RCC 7860 (cell line): ENCODE results near the gene ANXA7.
"Not testable (repeated sequence)": the region's sequence is repeated elsewhere in the genome, so short reads cannot be mapped to it uniquely, and the experiment has no call there.

Source experiments
- DNase-seq: peaks from one replicate; pipeline ENCODE4 v3.0.0-alpha.2; 2015; ENCODE audit warnings: low spot score
- FAIRE-seq: peaks from 2 replicates; lab custom pipeline; 2012; peaks lifted over from hg19 to GRCh38; lab: Jason Lieb, UNC

ANXA7 gene

DNA sequence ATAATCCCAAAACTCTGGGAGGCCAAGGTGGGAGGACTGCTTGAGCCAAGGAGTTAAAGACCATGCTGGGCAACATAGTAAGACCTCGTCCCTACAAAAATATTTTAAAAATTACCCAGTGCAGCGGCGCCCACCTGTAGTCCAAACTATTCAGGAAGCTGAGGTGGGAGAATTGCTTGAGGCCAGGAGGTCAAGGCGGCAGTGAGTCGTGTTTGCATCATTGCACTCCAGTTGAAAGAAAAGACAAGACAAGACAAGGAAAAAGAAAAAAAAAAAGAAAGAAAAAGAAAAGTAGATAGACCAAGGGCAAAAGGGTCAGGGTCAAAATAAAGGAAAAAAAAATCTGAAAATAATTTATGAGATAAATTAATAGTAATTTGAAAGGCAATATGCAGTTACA lies 5.8 kb downstream of the ANXA7 start:
- DNase-seq (no peak), FAIRE-seq (peak; percentile 16)

DNA sequence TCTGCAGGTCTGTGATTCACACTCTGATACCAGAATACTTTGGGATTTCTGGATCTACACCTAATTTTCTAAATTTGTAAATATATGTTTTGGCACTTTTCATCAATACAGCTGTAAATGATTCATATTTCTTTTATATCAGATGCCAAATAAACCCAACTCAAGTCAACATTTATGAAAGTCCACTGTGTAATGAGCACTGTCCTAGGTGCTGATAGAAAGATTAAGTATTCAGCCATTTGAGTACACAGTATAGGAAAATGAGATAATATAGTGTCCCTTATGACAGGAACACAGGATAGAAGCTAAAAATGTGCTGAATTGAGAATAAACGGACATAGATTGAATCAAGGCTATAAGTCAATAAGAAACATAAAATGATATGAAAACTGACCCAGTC lies 6.4 kb downstream of the ANXA7 start:
- DNase-seq (no peak), FAIRE-seq (no peak)

DNA sequence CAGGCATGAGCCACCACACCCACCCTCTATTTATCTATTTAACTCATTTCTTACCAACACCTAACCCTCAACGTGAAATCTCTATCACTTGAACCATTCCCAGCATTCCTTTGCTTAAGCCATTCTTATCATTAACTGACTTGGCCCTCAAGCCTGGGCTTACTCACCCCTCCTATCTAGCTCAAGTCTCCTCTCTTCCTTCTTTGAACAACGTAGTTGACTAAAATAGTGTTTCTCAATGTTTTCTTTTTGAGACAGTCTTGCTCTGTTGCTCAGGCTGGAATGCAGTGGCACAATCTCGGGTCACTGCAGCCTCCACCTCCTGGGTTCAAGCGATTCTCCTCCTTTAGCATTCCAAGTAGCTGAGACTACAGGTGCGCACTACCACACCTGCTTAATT lies 7.0 kb downstream of the ANXA7 start:
- no peak for FAIRE-seq

DNA sequence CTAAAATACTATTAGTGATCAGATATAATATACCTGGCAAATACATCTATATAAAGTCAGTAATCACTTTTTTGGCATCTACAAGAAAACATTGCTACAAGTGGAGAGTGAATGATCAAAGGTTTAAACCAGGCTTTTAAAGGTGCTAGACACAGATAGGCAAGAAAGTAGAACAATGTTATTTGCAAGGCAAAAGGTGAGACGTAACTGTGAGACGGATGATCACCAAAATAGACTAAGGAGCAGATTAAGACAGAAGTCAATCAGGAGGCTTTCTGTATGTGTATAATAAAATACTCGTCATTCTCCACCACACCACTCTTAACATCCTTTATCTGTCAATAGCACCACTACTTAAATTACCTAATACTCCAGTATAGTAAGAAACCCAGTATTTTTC lies 8.3 kb downstream of the ANXA7 start:
- DNase-seq, result no peak
- FAIRE-seq, result no peak

More for the DNA sequence above, 7.0 kb downstream of the ANXA7 start:
- no peak for DNase-seq

DNA sequence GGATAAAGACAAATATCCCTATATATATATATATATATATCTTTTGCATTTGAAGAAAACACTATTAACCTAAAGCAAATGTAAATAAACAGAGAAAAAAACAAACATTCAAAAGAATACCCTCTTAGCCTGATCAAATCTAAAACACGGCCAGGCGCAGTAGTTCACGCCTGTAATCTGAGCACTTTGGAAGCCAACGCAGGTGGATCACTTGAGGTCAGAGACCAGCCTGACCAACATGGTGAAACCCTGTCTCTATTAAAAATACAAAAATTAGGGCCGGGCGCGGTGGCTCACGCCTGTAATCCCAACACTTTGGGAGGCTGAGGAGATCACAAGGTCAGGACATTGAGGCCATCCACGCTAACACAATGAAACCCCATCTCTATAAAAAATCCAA lies 9.2 kb downstream of the ANXA7 start:
- no peak for FAIRE-seq
- no peak for DNase-seq

DNA sequence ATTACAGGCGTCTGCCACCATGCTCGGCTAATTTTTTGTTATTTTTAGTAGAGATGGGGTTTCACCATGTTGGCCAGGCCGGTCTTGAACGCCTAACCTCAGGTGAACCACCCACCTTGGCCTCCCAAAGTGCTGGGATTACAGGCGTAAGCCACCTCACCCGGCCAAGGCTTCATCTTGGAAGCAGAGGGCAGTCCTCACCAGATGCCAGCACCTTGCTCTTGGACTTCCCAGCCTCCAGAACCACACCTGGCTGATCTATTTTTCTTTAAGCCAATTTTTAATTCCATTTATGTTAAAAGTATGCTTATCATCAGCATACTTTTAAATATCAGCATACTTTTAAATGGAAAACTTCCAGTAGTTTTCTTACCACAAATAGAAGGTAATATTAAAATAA lies 12.2 kb downstream of the ANXA7 start:
- no peak for DNase-seq
- FAIRE-seq, result no peak

DNA sequence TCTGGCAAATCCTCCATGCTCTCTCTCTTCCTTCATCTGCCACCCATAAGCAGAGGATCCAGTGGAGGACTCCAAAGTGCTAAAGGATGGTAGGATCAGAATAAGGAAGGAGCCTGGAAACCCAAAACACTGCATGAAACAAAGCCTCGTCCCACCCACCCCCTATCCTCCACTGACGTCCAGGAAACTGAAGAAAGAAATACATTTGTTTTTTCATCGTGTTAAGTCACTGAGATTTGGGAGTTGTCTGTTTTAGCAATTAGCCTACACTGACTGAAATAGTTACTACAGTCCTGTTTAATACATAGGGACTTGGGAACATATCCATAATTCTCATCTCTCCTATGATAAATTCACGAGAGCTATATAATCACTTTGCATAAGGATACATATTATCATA lies 14.8 kb downstream of the ANXA7 start:
- DNase-seq (no peak), FAIRE-seq (no peak)

DNA sequence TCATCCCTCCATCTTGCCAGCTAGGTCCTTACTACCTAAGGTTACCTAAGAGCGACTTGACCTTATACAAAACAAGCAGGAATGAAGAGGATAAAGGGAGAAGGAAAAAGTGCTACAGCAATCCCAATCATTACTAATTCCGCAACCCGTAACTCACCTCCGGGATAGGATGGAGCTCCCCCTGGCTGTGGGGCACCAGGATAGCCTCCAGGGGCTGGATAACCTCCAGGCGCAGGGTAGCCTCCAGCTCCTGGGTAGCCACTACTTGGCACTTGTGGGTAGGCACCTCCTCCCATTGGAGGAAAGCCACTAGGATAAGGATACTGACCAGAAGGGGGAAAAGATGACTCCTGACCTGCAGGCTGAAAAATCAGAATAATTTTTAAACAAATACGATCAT lies 15.8 kb downstream of the ANXA7 start:
- no peak for FAIRE-seq
- DNase-seq, result no peak

DNA sequence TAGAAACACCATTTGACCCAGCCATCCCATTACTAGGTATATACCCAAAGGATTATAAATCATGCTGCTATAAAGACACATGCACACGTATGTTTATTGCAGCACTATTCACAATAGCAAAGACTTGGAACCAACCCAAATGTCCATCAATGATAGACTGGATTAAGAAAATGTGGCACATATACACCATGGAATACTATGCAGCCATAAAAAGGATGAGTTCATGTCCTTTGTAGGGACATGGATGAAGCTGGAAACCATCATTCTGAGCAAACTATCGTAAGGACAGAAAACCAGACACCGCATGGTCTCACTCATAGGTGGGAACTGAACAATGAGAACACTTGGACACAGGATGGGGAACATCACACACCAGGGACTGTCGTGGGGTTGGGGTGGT lies 19.5 kb downstream of the ANXA7 start:
- not testable (repeated sequence) for DNase-seq, FAIRE-seq

DNA sequence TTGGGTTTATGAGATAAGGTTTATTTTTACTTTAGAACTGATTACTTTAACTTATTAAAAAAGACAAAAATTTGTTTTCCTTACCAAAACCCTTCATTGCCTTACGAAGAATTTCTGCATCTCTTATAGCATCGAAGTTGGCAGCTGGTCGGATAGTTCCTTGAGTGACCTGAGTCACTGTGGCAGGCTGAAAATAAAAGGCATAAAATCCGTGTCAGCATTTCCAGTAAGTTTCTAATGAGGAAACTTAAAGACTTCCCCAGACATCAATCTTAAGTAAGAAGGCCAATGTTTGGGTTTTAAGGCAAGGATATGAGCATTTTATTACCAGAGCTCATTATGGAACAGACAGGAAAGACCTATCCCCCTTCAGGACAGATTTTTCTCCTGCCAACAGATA lies 25.6 kb downstream of the ANXA7 start:
- DNase-seq (no peak), FAIRE-seq (no peak)

DNA sequence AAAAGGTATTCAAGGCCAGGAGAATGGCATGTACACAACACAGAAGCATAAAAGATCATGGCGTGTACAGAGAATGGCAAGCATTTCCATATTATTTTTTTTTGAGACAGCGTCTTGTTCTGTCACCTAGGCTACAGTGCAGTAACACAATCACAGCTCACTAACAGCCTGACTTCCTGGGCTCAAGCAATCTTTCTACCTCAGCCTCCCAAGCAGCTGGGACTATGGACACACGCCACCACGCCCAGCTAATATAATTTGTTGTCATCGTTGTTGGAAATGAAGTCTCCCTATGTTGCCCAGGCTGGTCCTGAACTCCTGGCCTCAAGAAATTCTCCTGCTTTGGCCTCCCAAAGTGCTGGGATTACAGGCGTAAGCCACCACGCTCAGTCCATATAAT lies 27.3 kb downstream of the ANXA7 start:
- DNase-seq, result no peak
- no peak for FAIRE-seq

DNA sequence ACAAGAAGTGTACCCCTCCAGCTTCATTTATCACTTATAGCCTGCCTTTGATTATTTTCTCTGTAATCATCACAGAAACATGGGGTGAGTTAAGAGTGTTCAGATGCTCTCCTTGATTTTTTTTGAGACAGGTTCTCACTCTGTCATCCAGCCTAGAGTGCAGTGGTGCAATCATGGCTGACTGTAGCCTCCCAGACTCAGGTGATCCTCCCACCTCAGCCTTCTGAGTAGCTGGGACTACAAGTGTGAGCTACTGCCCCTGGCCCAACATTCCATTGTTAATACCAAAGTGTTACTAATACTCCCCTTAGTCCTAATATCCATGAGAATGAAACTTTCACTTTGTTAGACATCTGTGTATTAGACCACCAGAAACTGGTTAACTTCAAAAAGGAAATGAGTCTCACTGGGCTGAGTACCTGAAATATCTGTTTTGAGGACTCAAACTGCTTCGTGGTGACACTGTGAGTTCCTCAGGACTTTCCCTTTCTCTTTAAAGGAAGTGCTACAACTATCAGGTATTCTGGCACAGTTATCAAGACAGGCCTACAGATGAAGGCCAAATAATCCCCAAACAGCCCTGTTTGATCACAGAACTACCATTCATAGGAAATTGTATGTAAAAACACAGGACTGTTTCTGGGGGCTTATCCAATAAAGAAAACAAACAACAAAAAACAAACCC lies 34.7 kb downstream of the ANXA7 start:
- DNase-seq (no peak), FAIRE-seq (no peak)

DNA sequence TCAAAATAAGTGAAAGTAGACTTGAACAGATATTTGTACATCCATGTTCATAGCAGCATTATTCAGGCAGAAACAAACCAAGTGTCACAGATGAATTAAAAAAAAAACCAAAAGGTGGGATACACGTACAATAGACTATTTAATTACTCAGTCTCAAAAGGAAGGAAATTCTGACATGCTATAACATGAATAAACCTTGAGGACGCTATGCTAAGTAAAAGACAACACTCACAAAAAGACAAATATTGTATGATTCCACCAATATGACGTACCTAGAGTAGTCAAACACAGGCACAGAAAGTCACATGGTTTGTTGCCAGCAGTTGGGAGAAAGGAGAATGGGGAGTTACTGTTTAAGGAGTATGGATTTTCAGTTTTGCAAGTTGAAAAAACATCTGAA lies 37.2 kb downstream of the ANXA7 start:
- no peak for FAIRE-seq
- DNase-seq, result no peak

DNA sequence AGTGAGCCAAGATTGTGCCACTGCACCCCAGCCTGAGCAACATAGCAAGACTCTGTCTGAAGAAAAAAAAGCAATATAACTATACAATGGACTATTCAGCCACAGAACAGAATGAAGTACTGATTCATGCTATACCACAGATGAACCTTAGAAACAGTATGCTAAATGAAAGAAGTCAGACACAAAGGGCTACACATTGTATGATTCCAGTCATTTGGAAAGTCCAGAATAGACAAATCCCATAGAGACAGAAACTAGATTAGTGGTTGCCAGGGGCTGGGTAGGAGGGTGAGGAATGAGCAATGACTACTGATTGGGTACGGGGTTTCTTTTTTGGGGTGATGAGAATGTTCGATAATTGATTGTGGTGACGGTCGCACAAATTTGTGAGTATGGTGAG lies 45.6 kb downstream of the ANXA7 start:
- FAIRE-seq (no peak), DNase-seq (no peak)

DNA sequence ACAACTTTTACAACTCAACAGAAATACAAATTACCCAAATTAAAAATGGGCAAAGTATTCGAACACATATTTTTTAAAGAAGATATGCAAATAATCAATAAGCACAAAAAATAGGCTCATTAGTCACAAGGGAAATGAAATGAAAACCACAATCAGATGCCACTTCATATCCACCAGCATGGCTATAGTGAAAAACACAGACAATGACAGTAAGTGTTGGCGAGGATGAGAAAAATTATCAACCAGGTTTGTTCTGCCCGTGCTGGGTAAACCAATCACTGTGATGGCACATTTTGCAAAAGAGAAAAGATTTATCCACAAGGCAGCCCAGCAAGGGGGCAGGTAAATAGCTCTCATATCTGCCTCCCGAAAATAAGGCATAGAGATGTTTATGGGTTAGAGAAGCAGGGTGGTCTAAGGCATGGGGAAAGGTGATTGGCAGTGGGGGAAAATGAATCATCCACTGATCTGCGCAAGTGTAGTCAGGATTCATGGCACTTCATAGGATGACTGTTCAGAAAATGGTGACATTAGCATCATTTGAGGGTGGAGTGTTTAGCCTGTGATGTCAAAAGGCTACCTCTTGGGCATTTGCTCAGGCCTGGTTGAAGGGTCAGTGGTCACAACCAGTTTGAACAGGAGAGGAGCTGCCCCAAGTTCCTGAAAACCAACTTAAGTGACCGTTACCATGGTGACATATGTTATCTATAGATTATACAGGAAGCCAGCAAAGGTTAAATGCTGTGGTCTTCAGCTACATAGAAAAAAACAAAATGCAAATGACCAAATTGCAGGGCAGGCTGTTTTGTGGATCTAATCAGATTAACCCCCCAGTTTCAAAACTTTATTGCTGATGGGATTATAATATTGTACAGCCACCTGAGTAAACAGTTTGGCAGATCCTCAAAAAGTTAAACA lies 47.2 kb downstream of the ANXA7 start:
- DNase-seq (no peak), FAIRE-seq (no peak)

DNA sequence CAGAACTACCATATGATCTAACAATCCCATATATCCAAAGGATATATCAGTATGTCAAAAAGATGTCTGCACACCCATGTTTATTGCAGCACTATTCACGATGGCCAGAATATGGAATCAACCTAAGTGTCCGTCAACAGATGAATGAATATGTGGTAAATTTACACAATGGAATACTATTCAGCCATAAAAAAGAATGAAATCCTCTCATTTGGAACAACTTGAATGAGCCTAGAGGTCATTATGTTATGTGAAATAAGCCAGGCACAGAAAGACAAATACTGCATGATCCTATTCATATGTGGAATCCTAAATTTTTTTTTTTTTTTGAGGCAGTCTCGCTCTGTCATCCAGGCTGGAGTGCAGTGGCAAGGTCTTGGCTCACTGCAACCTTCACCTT lies 48.9 kb downstream of the ANXA7 start:
- no peak for FAIRE-seq
- DNase-seq, result no peak

DNA sequence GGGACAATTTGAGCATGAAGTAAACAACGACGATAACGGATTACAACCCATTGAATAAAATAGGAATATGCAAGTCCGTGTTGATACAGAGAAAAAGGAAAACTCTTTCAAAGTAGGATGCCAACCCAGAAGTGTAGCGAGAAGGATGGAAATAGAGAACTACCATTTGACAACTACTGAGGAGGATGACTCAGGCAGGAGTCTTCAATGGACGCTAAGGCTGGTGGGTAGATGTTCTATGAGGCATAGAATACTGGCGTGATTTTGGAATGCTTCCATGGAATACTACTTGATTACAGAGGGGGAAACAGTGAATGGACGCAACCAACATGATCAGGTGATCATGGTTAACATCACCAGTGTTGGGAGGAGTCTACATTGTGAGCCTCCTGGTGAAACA lies 54.4 kb downstream of the ANXA7 start:
- no peak for DNase-seq
- FAIRE-seq, result no peak

DNA sequence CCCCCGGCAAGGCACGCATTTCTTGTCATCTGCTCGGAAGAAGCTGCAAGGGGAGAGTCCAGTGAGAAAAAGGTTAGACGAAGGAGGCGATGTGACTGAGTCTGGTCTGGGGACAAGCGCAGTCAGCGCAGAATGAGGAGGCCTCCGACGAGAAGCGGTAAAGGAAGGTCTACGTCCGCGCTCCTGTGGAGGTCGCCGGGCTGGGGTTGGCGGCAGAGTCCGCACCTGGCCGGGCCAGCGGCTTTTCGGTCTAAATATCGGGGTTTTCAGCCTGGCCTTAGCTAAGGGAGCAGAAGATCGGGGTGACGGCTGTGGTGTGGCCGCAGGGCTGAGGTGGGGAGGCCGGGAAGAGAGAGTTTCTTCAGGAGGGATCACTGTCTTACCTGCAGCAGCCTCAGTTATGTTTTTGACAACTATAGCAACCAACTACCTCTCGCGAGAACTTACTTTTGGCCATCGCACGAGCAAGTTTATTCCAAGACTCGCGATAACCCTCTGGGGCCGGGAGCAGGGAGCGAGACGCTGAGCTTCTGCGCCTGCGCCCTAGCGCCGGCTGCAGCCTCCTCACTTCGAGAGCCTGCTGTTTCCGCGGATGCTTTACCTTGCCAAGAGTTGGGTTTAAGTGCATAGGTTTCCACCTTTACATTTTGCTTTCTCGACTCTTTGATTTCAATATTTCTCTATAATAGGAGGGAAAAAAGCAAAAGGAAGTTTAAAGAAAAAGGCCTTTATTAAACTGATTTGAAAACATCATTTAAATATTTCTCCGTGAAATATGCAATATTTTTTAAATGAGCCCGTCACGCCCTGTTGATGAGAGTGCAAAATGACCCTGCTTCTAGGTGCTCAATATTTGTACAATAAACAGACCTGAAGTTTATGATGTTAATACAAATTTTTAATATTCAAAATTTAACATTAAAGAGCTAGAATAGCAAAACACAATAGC lies 55.3 kb downstream of the ANXA7 start, which contains the start of gene CFAP70:
Gene CFAP70, minus strand, starts transcription at position 534 of the 949 bp plus-strand sequence. CDS start 4,068 bp downstream, outside the sequence.
- FAIRE-seq, result peak; percentile 88
- DNase-seq, result peak; percentile 92

DNA sequence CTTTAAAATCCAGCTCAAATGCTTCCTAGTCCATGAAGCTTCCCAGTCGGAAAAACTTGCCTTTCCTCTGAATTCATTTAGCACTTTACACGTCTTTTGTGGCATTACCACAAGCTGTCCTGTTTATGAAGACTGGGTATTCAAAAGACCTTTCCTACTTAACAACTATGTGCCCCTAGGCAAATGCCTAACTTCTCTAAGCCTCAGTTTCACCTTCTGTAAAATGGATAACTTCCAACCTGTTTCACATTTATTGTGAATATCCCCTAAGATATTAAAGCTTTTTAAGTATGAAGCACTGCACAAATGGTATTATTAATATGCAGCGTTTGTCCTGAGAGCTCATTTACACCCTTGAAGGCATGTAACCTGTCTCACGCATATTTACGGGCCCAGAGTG lies 56.0 kb downstream of the ANXA7 start:
- FAIRE-seq, result no peak

DNA sequence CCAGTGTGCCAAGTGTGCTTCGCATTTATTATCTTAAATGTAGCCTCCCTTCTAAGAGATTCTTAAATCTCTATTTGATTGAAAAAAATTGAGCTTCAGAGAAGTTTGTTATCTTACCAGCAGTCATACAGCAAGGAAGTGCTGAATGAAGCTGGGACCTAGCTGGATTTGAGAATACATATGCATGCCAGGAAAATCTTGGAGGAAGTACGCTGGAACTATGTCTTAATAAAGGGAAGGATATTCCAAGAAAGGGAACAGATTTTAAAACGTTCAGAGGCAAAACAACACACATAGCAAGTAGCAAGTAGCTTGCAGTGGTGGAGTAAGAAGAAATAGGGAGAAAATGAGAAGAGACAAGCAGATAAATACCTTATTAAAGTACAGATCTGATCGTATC lies 56.7 kb downstream of the ANXA7 start:
- DNase-seq (no peak), FAIRE-seq (no peak)

More for the DNA sequence above, 56.0 kb downstream of the ANXA7 start:
- DNase-seq, result no peak

DNA sequence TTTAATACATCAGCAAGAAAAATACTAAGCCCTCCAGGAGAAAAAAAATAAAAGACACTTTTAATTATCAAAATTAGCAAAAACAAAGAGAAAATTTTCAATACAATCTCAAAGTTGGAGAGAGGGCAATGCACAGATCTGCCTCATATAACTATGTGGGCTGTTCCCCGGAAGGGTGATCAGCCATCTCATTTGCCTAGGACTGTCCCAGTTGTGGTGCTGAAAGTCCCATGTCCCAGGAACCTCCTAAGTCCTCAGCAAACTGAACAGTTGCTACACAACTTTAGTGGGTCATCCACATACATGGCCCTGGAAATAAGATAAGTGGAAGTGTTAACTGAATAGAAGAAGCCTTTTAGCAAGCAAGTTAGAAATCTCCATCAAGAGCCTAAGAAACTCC lies 69.6 kb downstream of the ANXA7 start:
- FAIRE-seq, result no peak
- DNase-seq, result no peak
